Ovary (tissue), 3 donors: ENCODE data around the gene PPP1R14C.

Experiments
- EP300 ChIP-seq: sonication (generic); formaldehyde crosslinking; IDR thresholded peaks from one replicate; pipeline ENCODE4 v1.6.1; 2017; ENCODE audit warnings: antibody characterized with exemption
- POLR2A ChIP-seq: fragments of 450-650 bp; IDR thresholded peaks from one replicate; pipeline ENCODE4 v1.6.1; 2017; ENCODE audit warnings: antibody characterized with exemption, mild to moderate bottlenecking, moderate library complexity
- TF ChIP-seq, protein P1 (sequence below), 3 donors: fragments of 450-650 bp in 2 of 3; fragments of 200-600 bp in 1 of 3; IDR thresholded peaks; one replicate each; pipeline versions ENCODE4 v1.5.1 to v1.8.0; 2016 to 2022; ENCODE audit warnings: antibody characterized with exemption in 3 of 3, mild to moderate bottlenecking in 1 of 3
- donor health status: DM: no; HTN: no; CAD: no.

DNA sequence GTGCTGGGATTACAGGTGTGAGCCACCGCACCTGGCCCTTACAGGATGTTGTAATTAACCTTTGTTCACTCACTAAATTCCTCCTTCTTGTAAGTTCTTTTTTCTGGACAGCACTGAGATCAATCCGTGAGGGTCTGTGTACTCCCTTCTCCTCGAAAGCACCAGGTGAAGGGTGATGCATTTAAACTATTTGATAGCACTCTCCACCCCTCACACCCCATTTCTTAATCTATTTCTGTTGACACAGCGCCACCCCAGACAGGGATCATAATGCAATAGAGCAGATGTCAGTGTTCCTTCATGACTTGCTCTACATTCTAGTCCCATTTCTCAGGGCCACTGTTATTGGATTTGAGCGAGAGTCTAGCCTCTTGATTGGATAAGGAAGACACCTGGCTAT, 46.3 kb downstream of the PPP1R14C start:
- TF ChIP-seq POLR2A: no peak
- TF ChIP-seq EP300: no peak
- TF ChIP-seq, protein P1, sequence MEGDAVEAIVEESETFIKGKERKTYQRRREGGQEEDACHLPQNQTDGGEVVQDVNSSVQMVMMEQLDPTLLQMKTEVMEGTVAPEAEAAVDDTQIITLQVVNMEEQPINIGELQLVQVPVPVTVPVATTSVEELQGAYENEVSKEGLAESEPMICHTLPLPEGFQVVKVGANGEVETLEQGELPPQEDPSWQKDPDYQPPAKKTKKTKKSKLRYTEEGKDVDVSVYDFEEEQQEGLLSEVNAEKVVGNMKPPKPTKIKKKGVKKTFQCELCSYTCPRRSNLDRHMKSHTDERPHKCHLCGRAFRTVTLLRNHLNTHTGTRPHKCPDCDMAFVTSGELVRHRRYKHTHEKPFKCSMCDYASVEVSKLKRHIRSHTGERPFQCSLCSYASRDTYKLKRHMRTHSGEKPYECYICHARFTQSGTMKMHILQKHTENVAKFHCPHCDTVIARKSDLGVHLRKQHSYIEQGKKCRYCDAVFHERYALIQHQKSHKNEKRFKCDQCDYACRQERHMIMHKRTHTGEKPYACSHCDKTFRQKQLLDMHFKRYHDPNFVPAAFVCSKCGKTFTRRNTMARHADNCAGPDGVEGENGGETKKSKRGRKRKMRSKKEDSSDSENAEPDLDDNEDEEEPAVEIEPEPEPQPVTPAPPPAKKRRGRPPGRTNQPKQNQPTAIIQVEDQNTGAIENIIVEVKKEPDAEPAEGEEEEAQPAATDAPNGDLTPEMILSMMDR (IDR thresholded peaks at IDR 0.05): no peak
